ENCODE measurements around the gene NAPA.

Gene NAPA

GRCh38 chr19:47483800-47484690, 30.8 kb downstream of the NAPA start, which contains the start of gene KPTN:
KPTN (minus strand) TSS chr19:47484219; CDS start chr19:47484160, 59 bp downstream.
- peak; percentile 92 for DNase-seq

GRCh38 chr19:47483200-47483599, 31.7 kb downstream of the NAPA start:
- no peak for DNase-seq

DNA sequence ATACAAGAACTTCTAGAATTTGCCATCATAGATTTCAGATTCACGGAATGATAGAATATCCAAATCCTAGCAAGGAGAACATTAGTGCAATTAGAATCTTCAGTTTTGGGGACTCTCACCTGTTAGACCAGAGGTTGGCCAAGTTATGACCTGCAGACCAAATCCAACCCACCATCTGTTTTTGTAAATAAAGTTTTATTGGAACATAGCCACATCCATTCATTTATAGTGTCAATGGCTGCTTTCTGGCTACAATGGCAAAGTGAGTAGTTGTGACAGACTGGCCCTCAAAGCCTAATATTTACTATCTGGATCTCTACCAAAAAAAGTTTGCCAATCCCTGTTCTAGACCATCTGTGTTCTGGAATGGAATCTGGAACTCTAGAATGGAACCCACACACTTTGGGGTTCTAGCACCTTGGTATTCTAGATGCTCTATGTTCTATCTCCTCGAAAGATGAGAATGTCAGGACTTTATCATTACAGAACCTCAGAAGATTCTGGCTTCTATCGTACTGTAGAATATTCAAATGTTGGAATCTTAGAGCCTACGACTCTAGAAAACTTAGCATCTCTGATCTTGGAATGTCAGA, 33.3 kb downstream of the NAPA start:
- DNase-seq, result no peak

DNA sequence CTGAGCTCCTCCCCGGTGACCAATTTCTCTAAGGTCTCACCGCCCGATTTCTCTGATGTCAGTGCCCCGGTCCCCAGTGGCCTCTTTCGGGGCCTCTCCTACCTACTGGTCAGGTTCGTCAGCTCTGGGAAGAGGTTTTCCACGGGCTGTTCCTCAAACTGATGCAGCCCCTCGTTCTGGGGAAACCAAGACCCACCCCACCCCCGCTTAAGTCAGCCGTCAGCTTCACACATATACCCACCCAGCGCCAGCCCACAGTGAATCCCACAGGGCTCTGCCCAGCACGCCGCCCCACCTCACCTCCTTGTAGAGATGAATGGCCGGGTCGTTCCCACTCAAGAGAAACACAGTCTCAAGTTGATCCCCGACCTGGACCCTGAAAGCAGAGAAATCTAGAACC, 34.2 kb downstream of the NAPA start:
- no peak for DNase-seq

- peak; percentile 56 for DNase-seq
Measured at GRCh38 chr19:47479701-47480503, 35.0 kb downstream of the NAPA start.

GRCh38 chr19:47476438-47476972, 38.4 kb downstream of the NAPA start:
- DNase-seq, result no peak

- no peak for DNase-seq
Measured at GRCh38 chr19:47475465-47475864, 39.4 kb downstream of the NAPA start.

DNA sequence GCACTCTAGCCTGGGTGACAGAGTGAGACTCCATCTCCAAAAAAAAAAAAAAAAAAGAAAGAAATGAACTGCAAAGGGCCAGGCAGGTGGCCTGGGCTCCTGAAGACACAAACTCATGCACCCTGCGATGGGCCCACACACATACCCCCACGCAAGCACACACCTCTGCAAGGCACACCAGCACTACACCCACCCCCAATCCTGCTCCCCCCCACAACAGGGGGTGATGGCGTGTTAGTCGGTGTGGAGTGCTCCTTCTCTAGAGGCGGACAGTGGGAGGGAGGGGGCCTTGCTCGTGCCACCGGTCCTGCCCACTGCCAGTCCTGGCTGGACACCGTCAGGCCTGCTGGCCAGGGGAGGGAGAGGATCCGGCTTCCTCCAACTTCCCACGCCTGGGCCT, 41.5 kb downstream of the NAPA start:
- no peak for DNase-seq

- DNase-seq, result peak; percentile 79
Measured at GRCh38 chr19:47471733-47472457, 43.0 kb downstream of the NAPA start, which contains the start of gene SLC8A2. SLC8A2 (minus strand) TSS chr19:47471893; CDS start chr19:47466403, 5,490 bp downstream.

DNA sequence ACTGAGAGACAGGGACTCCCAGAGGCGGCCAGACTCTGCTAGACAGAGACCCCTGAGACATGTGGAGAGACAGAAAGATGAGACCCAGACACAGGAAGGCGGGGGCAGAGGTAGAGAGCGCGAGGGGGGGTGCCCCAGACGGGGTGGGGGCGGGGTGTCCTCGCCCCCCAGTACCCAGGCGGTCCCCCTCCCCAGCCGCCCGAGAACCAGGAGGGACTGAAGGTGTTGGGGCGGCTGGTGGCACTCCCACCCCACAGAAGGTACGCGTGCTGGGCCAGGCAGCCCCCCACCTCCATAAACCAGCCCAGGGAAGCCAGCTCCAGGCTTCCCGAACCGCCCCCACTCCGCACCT, 43.5 kb downstream of the NAPA start:
- no peak for DNase-seq

GRCh38 chr19:47470447-47471195, 44.2 kb downstream of the NAPA start:
- no peak for DNase-seq

GRCh38 chr19:47469719-47470118, 45.1 kb downstream of the NAPA start:
- peak; percentile 41 for DNase-seq

- DNase-seq, result no peak
Measured at GRCh38 chr19:47469363-47469700, 45.5 kb downstream of the NAPA start.

DNA sequence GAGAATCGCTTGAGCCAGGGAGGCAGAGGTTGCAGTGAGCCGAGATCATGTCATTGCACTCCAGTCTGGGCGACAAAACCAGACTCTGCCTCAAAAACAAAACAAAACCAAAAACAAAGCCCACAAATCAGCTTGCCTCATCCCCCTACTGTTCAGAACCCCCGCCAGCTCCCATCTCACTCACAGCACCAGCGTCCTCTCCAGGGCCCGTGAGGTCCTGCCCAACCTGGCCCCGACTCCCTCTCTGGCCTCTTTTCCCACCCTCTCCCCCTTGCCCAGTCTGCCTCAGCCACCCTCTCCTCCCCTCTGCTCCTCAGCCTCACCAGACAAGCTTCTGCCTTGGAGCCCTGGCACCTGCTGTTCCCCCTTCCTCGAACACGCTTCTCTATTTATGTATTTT, 46.9 kb downstream of the NAPA start:
- no peak for DNase-seq

DNA sequence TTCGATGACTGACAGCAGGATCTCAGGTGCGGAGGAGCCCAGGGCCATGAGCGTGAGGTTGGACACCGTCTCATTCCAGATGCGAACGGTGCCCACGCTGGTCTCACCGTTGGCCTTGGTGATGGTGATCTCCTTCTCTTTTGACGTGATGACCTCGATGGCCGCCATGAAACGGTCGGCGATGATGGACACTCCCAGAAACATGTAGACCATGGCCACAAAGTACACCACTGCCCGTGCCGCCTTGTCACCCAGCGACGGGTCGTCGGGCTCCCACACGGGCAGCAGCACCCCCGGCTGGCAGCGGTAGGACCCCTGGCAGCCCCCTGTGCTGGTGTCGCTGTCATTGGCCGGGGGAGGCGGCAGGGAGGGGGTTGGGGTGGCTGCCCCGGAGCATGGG, 48.9 kb downstream of the NAPA start:
- DNase-seq, result no peak

- no peak for DNase-seq
Measured at GRCh38 chr19:47464675-47465419, 50.0 kb downstream of the NAPA start.

DNA sequence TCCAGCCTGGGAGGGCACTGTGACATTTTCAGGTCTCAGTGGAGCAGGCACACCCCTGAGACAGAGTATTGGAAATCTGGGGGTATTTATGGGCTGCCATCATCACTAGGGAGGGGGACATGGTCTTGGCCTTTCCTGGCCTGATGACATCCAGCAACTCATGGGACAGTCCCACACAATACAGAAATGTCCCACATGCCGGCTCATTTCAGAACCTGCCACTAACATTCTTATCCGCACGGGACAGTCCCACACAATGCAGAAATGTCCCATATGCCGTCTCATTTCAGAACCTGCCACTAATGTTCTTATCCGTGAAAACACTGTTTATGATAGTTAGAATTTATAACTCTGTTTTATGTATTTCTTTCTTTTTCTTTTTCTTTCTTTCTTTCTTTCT, 53.0 kb downstream of the NAPA start:
- no peak for DNase-seq

DNA sequence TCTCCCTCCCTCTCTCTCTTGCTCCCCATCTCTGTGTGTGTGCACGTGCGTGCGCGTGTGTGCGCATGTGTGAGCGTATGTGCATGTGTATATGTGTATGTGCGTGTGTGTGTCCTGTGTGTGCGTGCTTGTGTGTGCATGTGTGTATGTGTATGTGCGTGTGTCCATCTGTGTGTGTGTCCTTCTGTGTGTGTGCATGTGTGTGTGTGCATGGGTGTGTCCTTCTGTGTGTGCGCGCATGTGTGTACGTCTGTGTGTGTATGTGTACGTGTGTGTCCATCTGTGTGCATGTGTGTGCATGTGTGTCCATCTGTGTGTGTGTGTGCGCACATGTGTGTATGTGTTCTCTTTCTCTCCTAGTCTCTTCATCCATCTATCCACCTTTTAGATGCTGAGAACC, 55.4 kb downstream of the NAPA start:
- no peak for DNase-seq

DNA sequence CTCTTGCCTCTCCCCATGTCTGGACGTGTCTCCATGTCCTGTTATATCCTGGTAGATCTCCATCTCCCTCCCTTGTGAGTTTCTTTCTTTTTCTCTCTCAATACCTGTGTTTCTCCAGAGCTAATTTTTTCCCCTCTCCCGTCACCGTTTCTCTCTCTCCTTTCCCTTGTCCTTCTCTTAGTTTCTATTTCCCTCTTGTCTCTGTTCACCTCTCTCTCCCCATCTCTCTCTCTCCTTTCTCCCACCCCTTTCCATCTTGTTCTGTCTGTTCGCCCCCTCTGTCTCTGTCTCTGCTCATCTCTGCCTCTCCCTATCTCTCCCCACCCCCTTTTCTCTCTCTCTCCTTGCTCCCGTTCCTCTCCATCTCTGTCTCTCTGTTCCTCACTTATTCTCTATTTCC, 56.2 kb downstream of the NAPA start:
- DNase-seq, result no peak

DNA sequence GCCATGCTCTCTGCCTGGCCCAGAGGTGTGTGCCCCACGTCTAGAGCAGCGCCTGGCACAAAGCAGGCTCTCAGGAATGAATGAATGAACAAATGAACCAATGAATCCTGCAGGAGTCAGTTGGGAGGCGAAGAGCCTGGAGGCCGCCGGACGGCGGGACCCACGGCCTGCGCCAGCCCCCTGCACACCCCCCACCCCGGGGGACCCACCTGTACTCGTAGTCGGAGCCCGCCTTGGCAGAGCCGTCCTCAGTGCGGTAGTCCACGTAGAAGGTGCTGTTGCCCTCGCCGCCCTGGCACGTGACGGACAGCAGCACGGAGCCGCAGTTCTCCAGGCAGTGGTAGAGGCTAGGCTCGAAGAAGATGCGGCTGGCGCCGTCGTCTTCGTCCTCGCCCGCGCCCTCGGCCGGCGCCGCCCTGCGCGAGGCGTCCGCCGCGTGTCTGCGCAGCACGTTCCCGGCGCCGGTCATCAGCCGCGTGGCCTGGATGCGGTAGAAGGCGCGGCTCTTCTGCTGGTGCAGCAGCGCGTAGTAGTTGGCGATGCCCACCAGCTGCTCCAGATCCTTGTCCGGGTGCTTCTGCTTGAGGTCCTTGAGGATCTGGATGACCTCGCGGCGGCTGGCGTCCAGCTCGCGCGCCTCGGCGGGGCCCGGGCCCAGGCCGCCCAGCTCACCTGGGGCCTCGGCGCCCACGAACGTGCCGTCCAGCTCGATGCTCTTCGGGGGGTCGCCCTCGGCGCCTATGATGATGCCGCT, 58.0 kb downstream of the NAPA start:
- no peak for DNase-seq

Data from NCI-H146 (cell line).